Germinal center (tissue), 1 donor: ENCODE measurements around the gene CMTM1.
"Not testable (repeated sequence)": the region's sequence is repeated elsewhere in the genome, so short reads cannot be mapped to it uniquely, and the experiment has no call there.

ENCODE experiments used
- DNase-seq: peaks from one replicate; pipeline ENCODE4 v3.0.0; 2012; ENCODE audit warnings: mixed read lengths, low spot score

CMTM1 gene

DNA sequence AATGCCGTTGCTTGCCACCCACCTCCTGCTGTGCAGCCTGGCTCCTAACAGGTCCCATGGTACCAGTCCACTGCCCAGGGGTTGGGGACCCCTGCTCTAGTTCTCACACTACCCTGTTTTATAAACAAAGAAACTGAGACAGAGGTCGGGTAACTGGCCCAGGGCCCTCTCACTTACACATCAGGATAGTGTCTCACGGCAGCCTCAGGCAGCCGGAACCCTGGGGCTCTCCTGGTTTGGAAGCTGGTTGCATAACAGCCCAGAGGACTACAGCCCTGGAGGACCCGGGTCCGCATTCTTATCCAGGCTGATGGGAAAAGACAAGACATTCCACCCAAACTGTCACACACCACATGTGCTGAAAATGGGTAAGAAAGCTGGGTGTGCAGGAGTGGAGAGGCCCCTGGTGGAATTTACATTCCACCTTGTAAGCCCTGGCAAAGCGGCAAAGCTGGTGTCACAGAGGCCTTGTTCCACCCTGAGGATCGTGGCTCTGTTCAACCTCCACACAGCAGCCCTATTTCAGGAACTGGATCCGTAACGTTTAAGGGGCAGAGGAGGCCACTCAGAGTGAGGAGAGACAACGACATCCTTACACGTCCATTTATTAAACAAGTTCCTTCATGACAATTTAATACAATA is 48.0 kb downstream of the CMTM1 start:
- DNase-seq = no peak

DNA sequence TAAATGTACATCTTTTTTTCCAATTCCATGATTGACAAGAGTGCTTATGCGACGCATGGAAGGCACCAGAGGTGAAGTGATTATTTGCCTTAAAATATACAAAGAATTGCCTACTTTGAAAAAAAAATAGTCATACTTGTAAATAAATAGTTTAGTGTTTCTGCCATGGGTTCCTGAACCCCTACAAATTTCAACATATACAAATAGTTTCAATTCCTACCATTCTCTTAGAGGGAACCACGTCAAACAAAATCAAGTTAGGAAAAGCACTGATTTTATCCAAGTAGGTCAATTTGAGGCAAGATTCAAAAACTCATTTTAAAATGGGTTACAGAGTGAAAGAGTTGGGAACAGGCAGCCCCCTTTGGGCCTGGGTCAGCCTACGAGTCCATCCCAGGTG is 49.9 kb downstream of the CMTM1 start:
- DNase-seq = no peak

DNA sequence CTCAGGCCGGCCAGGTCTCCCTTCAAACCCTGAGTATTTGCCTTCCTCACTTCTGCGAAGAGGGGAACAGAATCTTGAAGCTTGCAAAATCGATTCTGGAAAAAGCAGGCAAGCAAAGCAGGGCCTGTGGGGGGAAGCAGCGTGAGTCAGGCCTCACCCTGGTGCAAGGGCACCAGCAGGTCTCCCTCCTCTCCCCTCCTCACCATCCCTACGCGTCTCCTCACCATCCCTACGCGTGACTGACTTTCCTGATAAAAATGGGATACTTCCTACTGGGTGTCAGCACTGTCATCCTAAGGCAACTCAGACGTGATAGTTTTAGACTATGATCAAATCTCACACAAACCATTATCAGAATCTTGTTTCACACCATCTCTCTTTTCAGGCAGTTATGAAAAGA is 50.4 kb downstream of the CMTM1 start:
- DNase-seq = no peak

DNA sequence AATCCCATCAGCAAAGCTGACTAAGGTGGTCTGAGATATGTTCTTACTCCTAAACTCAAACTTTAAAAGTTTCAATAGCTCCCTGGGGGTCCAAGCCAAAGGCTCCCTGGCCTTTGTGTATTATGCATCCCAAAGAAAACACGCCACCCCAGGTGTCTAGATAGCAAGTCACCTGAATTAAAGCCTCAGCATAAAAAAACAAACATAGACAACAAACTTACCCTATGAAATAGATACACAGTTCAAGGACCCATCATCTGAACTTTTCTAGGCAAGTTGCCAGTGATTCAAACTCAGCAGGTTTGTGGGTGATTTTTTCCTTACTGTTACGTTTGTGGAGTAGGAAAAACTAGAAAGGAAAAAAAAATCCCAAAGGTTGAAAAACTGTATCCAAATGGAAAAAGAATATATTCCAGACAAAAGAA is 50.8 kb downstream of the CMTM1 start:
- DNase-seq = no peak

DNA sequence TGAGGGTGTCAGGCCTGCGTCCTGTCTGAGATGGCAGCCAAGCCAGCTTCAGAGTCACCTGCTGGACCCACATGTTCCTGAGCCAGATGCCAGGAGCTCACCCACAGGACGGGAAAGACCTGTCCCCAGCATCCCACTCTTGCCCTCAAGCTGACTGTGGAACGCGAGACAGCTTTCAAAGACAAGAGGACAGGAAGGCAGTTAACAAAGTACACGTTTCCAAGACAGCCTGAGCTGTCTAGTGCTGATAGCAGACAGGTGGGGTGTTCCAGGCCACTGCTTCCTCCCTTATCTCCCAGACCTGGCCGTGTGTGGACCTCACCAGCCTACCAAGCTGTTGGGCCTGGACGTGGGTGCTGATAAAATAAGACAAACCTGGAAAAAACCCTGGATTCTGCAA is 51.5 kb downstream of the CMTM1 start:
- no peak for DNase-seq

DNA sequence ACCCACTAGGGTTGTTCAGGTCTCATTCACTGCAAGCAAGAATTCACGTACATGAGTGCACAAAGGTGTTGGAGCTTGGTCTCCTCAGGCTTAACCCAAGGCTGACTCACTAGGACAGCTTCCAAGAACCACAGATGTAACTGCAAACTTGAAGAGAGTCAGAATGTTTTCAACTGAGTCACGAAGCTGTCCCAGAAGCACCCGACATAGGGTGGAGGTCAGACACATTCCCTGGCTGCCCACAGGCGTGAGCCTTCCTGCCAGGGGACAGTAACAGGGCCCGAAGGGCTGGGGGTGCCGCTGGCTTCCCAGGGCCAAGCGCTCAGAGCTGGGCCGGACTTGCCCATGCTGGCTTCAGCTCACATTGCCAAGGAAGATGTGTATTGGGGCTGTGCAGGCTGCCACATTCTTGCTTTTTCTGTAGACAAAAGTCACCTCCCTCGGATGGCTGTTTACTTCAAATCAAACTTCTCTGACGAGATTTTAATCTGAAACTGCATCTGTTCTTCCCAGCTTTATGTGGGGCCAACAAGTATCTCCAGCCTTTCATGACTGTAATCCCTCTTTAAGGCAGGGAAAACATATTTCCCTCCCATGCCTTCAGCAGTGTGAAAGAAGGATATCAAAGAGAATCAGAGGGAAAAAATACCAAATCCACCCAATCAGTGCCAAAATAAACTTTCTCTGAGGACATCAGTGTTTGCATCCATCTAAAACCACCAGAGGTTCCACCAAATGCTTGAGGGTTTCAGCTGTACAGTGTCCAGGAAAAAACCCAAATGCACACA is 52.5 kb downstream of the CMTM1 start:
- DNase-seq = no peak

- no peak for DNase-seq
Observed at GRCh38 chr16:66619534-66620428, 53.5 kb downstream of the CMTM1 start.

DNA sequence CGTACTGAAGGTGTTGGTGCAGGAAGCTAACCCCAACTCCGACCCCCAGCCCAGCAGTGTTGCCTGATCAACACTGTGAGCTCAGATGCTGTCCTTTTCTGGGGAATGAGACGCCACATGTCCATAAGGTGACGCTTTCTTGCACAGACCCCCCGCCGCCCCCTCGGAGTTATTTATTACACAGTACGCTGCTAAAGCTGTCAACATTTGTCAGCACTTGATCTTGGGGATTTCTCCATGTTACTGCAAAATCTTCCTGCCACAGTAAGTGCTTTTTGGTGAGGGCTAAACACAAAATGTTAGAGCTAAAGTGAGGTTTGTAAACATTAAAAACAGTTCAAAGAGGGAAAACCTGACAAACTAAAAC is 54.2 kb downstream of the CMTM1 start:
- no peak for DNase-seq

DNA sequence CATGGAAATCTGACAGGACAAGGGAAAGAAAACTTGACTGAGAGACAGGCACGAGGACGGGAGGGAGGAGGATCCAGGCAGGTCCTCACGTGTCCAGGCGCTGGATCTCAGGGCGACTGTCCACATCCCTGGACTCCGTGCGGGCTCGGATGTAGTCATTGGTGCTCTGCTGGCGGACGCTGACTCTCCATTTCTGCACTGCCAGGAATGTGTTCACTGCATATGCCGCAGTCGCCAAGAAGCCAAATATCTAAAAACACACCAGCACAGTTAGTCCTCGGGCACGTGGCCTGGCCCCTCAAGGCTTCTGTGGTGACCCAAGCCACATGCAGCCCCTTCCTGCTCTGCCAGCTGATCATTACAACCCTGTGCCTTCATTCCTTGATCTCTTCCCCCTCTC is 55.7 kb downstream of the CMTM1 start:
- DNase-seq = no peak

- DNase-seq = no peak
Observed at GRCh38 chr16:66622863-66623262, 56.6 kb downstream of the CMTM1 start.

GRCh38 chr16:66623755-66624154 is 57.5 kb downstream of the CMTM1 start:
- DNase-seq = no peak

- not testable (repeated sequence) for DNase-seq
Observed at GRCh38 chr16:66627611-66628378, 61.6 kb downstream of the CMTM1 start.
